AG09319 (cell line): ENCODE data around the gene PPDPF.

Experiments used
- DNase-seq: peaks from one replicate; pipeline ENCODE4 v3.0.0-alpha.2; 2010; ENCODE audit warnings: low read depth; ENCODE audit errors: extremely low read depth
- TF ChIP-seq, protein P1 (sequence below): IDR thresholded peaks from 2 replicates; pipeline ENCODE4 v1.5.1; 2011; ENCODE audit warnings: low read depth, mild to moderate bottlenecking, inconsistent platforms, low read length, moderate library complexity

The PPDPF gene

DNA sequence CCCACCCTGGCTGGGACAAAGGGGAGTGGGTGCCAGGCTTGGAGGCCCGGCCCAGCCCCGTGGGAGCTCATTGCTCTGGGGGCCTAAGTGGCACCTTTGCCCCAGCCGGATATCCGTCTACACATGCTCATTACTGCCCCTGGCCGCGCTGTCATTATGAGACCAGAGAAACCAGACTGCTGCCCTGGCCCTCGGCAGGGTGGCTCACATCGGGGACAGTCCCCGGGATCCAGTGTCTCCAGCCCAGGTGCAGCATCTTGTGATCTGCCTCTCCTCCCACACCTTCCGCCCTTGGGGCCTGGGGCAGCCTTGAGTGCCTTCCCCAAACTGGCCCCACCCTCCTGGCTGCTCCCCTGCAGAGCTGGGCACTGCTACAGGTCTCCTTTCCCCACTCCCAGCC lies 22.1 kb downstream of the PPDPF start:
- no peak for DNase-seq
- TF ChIP-seq, protein P1, sequence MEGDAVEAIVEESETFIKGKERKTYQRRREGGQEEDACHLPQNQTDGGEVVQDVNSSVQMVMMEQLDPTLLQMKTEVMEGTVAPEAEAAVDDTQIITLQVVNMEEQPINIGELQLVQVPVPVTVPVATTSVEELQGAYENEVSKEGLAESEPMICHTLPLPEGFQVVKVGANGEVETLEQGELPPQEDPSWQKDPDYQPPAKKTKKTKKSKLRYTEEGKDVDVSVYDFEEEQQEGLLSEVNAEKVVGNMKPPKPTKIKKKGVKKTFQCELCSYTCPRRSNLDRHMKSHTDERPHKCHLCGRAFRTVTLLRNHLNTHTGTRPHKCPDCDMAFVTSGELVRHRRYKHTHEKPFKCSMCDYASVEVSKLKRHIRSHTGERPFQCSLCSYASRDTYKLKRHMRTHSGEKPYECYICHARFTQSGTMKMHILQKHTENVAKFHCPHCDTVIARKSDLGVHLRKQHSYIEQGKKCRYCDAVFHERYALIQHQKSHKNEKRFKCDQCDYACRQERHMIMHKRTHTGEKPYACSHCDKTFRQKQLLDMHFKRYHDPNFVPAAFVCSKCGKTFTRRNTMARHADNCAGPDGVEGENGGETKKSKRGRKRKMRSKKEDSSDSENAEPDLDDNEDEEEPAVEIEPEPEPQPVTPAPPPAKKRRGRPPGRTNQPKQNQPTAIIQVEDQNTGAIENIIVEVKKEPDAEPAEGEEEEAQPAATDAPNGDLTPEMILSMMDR = no peak

DNA sequence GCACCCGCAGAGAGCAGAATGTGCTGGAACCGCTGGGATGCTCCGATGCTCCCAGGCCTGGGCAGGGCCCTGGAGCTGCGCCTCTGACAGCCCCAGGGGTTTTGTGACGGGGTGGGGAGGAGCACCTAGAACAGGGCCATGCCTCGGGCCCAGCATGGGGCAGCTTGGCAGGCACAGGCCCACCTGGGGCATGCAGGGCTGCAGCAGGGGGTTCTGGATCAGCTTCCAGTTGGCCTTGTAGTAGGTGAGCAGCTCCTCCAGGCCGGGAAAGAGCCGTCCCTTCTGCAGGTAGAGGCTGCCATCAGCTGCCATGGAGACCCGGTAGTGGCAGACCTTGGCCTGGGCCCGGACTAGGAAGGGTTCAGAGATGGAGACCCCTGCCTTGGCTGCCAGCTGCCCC lies 22.6 kb downstream of the PPDPF start:
- DNase-seq = no peak
- TF ChIP-seq, protein P1 = no peak

DNA sequence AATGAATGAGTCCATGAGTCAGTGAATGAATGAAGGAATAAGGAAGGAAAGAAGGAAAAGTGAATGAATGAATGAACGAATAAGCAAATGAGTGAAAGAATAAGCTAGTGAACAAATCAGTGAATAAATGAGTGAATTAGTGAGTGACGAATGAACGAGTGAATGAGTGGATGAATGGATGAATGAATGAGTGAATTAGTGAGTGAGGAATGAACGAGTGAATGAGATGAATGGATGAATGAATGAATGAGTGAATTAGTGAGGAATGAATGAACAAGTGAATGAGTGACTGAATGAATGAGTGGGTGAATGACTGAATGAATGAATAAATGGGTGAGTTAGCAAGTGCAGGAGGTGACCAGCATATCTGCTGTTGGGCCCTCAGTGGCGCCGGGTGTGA lies 23.2 kb downstream of the PPDPF start:
- TF ChIP-seq, protein P1 = no peak
- DNase-seq = no peak

DNA sequence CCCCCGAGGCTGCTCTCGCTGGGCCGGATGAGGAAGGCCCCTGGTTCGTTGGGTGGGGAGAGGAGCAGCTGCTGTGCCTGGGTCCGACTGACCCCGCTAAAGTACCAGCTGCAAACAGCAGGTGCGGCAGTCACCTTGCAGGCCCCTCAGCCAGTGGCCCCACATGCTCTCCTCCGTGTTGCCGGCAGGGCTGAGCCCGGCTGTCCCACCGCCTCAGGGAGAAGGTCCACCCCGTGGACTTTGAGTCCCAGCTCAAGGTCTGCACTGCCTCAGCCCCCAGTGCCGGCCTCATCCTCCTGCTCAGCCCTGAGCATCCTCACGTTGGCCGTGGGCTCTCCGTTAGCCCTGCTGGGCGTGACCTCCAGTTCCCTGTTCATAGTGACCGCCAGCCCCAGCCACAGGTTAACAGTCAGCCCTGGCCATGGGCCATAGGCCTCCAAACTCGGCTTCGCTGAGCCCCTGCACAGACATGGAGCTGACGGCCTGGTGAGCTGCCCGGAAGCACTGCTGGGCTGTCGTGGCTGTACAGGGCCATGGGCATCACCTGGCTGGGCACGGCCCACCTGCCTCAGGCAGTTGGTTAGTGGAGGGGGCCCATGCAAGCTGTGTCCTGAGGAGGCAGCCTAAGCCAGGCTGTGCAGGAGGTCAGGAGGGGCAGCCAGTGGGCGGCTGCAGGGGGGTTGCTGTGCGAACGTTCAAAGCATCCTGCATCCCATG lies 23.8 kb downstream of the PPDPF start:
- DNase-seq = no peak
- TF ChIP-seq, protein P1 = no peak

DNA sequence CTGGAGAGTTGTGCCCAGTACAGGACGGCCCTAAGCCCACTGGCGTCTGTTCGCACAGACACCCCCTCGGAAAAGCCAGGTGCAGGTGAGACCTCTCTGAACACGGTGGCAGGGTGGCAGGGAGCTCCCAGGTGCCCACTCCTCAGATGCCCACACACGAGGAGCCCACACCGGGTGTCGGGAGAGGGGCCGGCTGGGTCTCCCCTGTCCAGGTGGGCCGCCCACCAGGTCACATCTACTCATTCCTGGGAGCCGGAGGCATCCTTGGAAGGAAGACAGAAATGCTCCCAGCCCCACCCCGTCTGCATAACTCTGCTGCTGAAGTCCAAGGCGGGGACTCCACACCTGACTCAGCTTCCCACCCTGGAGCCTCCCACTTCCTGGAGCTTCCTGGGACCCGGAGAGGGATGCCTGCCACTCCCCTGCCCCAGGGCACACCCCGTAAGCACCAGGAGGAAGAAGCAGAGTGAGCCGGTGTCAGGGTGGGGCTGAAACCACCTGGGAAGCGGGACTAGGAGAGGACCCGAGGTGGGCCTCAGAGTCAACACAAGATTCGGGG lies 24.5 kb downstream of the PPDPF start:
- no peak for DNase-seq
- TF ChIP-seq, protein P1 = no peak

DNA sequence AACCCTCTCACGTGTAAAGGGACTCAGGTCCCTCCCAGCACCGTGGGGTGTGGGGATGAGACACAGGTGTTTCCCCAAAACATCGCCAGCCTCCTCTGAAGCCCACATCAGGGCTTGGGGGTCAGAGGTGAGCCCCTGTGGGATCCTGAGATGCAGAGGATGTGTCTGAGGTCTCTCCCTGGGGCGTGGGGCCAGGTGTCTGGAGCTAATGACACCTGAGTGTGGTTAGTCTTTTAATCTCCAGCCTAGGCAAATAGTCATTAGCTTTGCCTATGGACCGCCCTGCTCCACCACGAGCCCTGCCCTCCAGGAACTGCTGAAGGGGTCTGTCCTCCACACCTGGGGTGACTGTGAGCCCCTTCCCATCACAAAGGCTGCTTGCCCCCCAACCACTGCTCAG lies 25.2 kb downstream of the PPDPF start:
- DNase-seq = no peak
- TF ChIP-seq, protein P1 = no peak

DNA sequence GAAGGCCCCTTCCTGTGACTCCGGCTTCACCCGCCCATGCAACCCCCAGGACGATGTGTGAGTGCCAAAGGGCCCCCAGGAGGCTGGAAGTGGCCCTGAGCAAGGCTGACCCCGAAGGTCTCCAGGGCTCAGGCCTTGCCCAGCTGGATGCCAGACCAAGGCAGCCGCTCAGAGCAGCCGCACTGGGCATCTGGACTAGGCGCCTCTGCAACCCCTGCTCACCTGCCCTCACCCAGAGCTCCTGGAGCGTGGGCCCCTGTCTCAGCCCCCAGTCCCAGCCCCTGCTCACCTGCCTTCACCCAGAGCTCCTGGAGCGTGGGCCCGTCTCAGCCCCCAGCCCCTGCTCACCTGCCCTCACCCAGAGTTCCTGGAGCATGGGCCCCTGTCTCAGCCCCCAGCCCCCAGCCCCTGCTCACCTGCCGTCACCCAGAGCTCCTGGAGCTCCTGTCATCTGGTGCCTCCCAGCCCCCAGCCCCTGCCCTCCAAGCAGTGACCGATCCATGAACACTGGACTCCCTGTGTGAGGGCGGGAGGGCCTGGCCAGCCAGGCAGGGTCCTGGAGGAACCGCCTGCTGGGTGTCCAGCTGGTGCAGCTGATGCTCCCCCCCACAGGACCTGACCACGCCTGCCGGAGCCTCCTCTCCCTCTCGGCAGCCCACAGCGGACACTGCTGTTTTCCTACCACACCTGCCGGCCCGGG lies 25.8 kb downstream of the PPDPF start:
- no peak for DNase-seq
- TF ChIP-seq, protein P1 = no peak
